Psoas muscle (tissue), 8 donors: ENCODE measurements around the gene CFAP100. TPM values are rescaled to one million over a fixed set of nuclear protein-coding genes. Genes with fewer than 3 reads are reported as not detected.

Experiments used
- ATAC-seq, 4 donors: fragments of 200-7000 bp; cut with Tn5 transposase; one replicate each; pipeline ENCODE4 v1.9.1; 2020; ENCODE audit warnings: moderate library complexity in 3 of 4, mild to moderate bottlenecking in 2 of 4
- DNase-seq, 2 donors: peaks; one replicate each; pipeline ENCODE4 v3.0.0-alpha.2; 2020
- H3K27ac ChIP-seq: fragments of 200-600 bp; one replicate; pipeline ENCODE4 v1.8.0; 2022
- H3K27me3 ChIP-seq, 3 donors: fragments of 200-600 bp in 1 of 3; one replicate each; pipeline versions ENCODE4 v1.6.1 to v1.8.0; 2013 to 2022; ENCODE audit warnings: low read length in 2 of 3, mild to moderate bottlenecking in 2 of 3, moderate library complexity in 1 of 3; ENCODE audit not compliant: insufficient read depth in 3 of 3
- H3K36me3 ChIP-seq, 2 donors: fragments of 200-600 bp in 1 of 2; one replicate each; pipeline versions ENCODE4 v1.6.1 to v1.8.0; 2013 to 2022; ENCODE audit warnings: low read depth in 1 of 2, mild to moderate bottlenecking in 1 of 2, moderate library complexity in 1 of 2; ENCODE audit not compliant: insufficient read depth in 1 of 2
- H3K4me1 ChIP-seq: fragments of 200-600 bp; one replicate; pipeline ENCODE4 v1.8.0; 2022
- H3K4me3 ChIP-seq: fragments of 200-600 bp; one replicate; pipeline ENCODE4 v1.8.0; 2022; ENCODE audit warnings: mild to moderate bottlenecking
- H3K9me3 ChIP-seq: fragments of 200-600 bp; one replicate; pipeline ENCODE4 v1.8.0; 2022
- WGBS, 3 donors: extraction: QIAGEN DNeasy Blood & Tissue Kit; methylation state at CpG; one replicate each; pipeline versions ENCODE4 v1.1.6 to v1.1.7; 2013; 5-methylcytosine and 5-hydroxymethylcytosine counted together
- intact Hi-C, 2 donors: fragments of 100-400 bp; cut with DNase I; formaldehyde crosslinking; loops; one replicate each; pipeline versions ENCODE4 v1.11.0 to v1.14.2; 2022
- polyA plus RNA-seq, 3 donors: library from polyadenylated mRNA; stranded (reverse); fragments of 200-250 nt; gene quantifications; one replicate each; pipeline ENCODE4 v1.2.3, GENCODE V29; 2013
- total RNA-seq, 4 donors: library from RNA; stranded (reverse); fragmentation: NEBNext Ultra II Directional in 2 of 4; extraction: Animal tissue kit (Norgen Biotek cat#: 25700) in 2 of 4; gene quantifications; one replicate each; pipeline versions ENCODE4 v1.2.1 to v1.2.4, GENCODE V29; 2021 to 2023
- TF ChIP-seq, protein P1 (sequence below): fragments of 200-600 bp; IDR thresholded peaks from one replicate; pipeline ENCODE4 v1.8.0; 2022; ENCODE audit warnings: antibody characterized with exemption
- donor health status: healthy with polysubstance abuse.
- donor health status: DM: no; HTN: no; CAD: no; lungs with moderate emphysema.
- donor health status: Bipolar disorder and iron deficiency.
- donor health status: healthy.
- donor health status: DM: yes; HTN: yes; CAD: no.
- donor health status: DM: no; HTN: no; CAD: no.
- donor health status: DM: no; HTN: no; CAD: no.
- donor health status: DM: yes; HTN: yes; CAD: no.

Gene CFAP100
- total and polyA plus RNA-seq, 7 donors = not detected

- TF ChIP-seq, protein P1, sequence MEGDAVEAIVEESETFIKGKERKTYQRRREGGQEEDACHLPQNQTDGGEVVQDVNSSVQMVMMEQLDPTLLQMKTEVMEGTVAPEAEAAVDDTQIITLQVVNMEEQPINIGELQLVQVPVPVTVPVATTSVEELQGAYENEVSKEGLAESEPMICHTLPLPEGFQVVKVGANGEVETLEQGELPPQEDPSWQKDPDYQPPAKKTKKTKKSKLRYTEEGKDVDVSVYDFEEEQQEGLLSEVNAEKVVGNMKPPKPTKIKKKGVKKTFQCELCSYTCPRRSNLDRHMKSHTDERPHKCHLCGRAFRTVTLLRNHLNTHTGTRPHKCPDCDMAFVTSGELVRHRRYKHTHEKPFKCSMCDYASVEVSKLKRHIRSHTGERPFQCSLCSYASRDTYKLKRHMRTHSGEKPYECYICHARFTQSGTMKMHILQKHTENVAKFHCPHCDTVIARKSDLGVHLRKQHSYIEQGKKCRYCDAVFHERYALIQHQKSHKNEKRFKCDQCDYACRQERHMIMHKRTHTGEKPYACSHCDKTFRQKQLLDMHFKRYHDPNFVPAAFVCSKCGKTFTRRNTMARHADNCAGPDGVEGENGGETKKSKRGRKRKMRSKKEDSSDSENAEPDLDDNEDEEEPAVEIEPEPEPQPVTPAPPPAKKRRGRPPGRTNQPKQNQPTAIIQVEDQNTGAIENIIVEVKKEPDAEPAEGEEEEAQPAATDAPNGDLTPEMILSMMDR = no peak
- ATAC-seq (no peak), DNase-seq (no peak)
- Histone ChIP-seq H3K9me3 (no peaks in the 10 kb centered on the region), H3K27ac (no peak overlapping the region), H3K36me3 (no peaks in the 10 kb centered on the region), H3K27me3 (peaks cover 0 to 39% (median 9%) of the 10 kb centered on the region in 3 donors), H3K4me1 (no peaks in the 10 kb centered on the region), H3K4me3 (no peak overlapping the region)
- WGBS, 3 donors = 85 to 88% (median 88%) methylated on average over 6 of the region's 6 CpGs
- intact Hi-C loops = no loop called here
These were observed 18.4 kb downstream of the CFAP100 start for GRCh38 chr3:126412841-126413692.

DNA sequence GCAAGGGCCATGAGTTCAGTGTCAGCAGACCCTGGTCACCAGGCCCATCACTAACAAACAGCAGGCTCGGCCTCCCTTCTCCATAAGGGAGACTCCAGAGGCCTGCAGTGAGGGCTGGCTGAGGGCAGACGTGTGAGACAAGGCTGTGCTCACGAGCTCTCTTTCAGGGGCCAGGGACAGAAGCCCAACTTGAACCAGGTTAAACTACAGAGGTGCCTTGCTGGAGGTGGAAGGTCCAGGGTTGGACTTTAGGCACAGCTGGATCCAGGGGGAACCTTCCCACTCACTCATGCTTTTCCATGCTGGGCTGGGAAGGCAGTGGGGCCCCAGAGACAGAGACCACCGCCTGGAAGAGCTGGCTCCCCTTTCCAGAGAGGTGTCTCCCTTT, 19.0 kb downstream of the CFAP100 start:
- ATAC-seq = no peak
- Histone ChIP-seq H3K36me3 (no peaks in the 10 kb centered on the region), H3K27ac (no peak overlapping the region), H3K4me3 (no peak overlapping the region), H3K9me3 (no peaks in the 10 kb centered on the region), H3K27me3 (peaks cover 0 to 35% (median 9%) of the 10 kb centered on the region in 3 donors), H3K4me1 (no peaks in the 10 kb centered on the region)
- no peak for DNase-seq
- intact Hi-C loops = no loop called here
- WGBS, 3 donors = 62 to 82% (median 77%) methylated on average over 4 of the region's 4 CpGs
- TF ChIP-seq, protein P1 = no peak

DNA sequence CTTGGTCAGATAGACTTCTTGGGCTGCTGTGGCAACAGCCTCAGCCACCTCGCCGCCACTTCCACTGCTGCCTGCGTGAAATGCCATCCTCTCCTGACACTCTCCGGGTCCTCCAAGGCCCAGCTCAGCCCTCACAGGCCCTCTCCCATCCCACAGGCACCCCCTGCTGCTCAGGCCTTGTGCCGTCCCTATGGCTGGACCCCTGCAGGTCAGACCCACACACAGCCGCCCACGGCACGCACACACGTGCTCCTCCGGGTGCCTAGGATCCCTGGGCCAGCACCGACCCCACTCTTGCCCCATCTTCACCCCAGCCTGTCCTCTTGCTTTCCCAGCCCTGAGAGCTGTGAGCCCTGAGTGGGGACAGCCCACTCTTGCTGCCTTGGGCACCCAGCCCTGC, 19.7 kb downstream of the CFAP100 start:
- H3K27ac ChIP-seq = no peak overlapping the region
- WGBS, 3 donors = 83 to 87% (median 85%) methylated on average over 11 of the region's 11 CpGs
- no peaks in the 10 kb centered on the region for H3K36me3 ChIP-seq
- TF ChIP-seq, protein P1 = no peak
- peaks cover 0 to 32% (median 9%) of the 10 kb centered on the region in 3 donors for H3K27me3 ChIP-seq
- no peaks in the 10 kb centered on the region for H3K4me1 ChIP-seq
- no peaks in the 10 kb centered on the region for H3K9me3 ChIP-seq
- ATAC-seq (no peak), DNase-seq (no peak)
- intact Hi-C loops = no loop called here
- H3K4me3 ChIP-seq = no peak overlapping the region

DNA sequence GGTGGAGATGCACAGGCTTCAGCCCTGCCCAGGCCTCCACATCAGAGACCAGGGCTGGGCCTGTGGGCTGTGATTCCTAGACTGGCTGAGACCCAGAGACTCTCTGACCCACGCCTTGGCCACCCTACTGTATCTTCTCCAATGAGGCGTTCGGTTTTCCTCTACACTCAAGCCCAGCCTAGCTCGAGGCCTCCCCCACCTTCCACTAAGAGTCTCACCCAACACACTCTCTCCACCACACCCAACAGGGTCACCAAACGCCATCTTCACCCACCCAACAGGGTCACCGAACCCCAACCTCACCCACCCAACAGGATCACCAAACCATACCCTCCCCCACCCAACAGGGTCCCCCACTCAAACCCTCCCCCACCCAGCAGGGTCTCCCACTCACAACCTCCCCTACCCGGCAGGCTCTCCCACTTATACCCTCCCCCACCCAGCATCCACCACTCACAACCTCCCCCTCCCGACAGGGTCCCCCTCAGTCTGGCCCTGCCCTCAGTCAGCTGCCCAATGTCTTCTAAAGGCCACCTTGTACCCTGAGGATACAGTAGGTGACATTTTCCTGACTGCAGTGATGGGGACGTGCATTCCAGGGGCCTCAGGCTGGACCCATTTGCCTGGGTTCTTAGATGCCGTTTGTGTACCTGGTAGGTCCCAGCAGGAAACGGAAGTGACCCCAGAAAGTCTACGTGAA, 20.4 kb downstream of the CFAP100 start:
- WGBS, 3 donors = 75 to 85% (median 78%) methylated on average over 12 of the region's 12 CpGs
- DNase-seq (no peak), ATAC-seq (no peak)
- TF ChIP-seq, protein P1 = no peak
- no peaks in the 10 kb centered on the region for H3K36me3 ChIP-seq
- H3K4me1 ChIP-seq = no peaks in the 10 kb centered on the region
- no peak overlapping the region for H3K4me3 ChIP-seq
- intact Hi-C loops = no loop called here
- H3K27ac ChIP-seq = no peak overlapping the region
- peaks cover 0 to 29% (median 9%) of the 10 kb centered on the region in 3 donors for H3K27me3 ChIP-seq
- H3K9me3 ChIP-seq = no peaks in the 10 kb centered on the region
